Loucy (cell line): ENCODE measurements around the gene ZNF780B.

Experiments
- H2AFZ ChIP-seq: fragments of 200-600 bp; sonication (generic); 2 replicates; pipeline ENCODE4 v1.6.0; 2016; ENCODE audit warnings: antibody characterized with exemption, mild to moderate bottlenecking, low read length, moderate library complexity
- H3F3A ChIP-seq: fragments of 200-600 bp; 2 replicates; pipeline ENCODE4 v1.6.0; 2016; ENCODE audit warnings: antibody characterized with exemption, low read depth, mild to moderate bottlenecking
- H3K27me3 ChIP-seq: fragments of 200-600 bp; sonication (generic); 2 replicates; pipeline ENCODE4 v1.6.1; 2014; ENCODE audit warnings: low read length, mild to moderate bottlenecking; ENCODE audit not compliant: insufficient read depth, poor library complexity, severe bottlenecking
- H3K36me3 ChIP-seq: fragments of 200-600 bp; sonication (generic); 2 replicates; pipeline ENCODE4 v1.6.1; 2016; ENCODE audit warnings: low read length; ENCODE audit not compliant: insufficient read depth
- H3K4me1 ChIP-seq: fragments of 200-600 bp; sonication (generic); 2 replicates; pipeline ENCODE4 v1.5.1; 2014; ENCODE audit warnings: low read length, mild to moderate bottlenecking; ENCODE audit not compliant: insufficient read depth, poor library complexity, severe bottlenecking
- H3K4me2 ChIP-seq: fragments of 200-600 bp; sonication (generic); 2 replicates; pipeline ENCODE4 v1.6.0; 2014; ENCODE audit warnings: antibody characterized with exemption, low read length, low read depth, mild to moderate bottlenecking; ENCODE audit not compliant: poor library complexity, severe bottlenecking
- H3K4me3 ChIP-seq: fragments of 200-600 bp; sonication (generic); 2 replicates; pipeline ENCODE4 v1.5.1; 2014; ENCODE audit warnings: low read length, mild to moderate bottlenecking, mixed read lengths; ENCODE audit not compliant: poor library complexity, severe bottlenecking
- H3K79me2 ChIP-seq: fragments of 200-600 bp; sonication (generic); 2 replicates; pipeline ENCODE4 v1.6.1; 2014; ENCODE audit warnings: low read length; ENCODE audit not compliant: insufficient read depth
- H3K9ac ChIP-seq: fragments of 200-600 bp; sonication (generic); 2 replicates; pipeline ENCODE4 v1.6.0; 2014; ENCODE audit warnings: mild to moderate bottlenecking, low read depth, low read length, moderate library complexity; ENCODE audit not compliant: poor library complexity, severe bottlenecking
- H3K9me2 ChIP-seq: fragments of 200-600 bp; sonication (generic); replicated peaks from 2 replicates; pipeline ENCODE4 v1.6.1; 2016; ENCODE audit warnings: low read depth, low read length, mixed read lengths
- H3K9me3 ChIP-seq: fragments of 200-600 bp; sonication (generic); 2 replicates; pipeline ENCODE4 v1.6.1; 2014; ENCODE audit warnings: mild to moderate bottlenecking, antibody characterized with exemption, low read length, low read depth; ENCODE audit not compliant: insufficient read depth
- H4K20me1 ChIP-seq: fragments of 200-600 bp; sonication (generic); 2 replicates; pipeline ENCODE4 v1.6.0; 2014; ENCODE audit warnings: antibody characterized with exemption, low read length, mild to moderate bottlenecking; ENCODE audit not compliant: insufficient read depth, poor library complexity, severe bottlenecking
- CTCF ChIP-seq: fragments of 200-600 bp; sonication (generic); conservative IDR thresholded peaks from 2 replicates; pipeline ENCODE4 v1.5.1; 2014; ENCODE audit warnings: mild to moderate bottlenecking, antibody characterized with exemption, low read length
- EZH2phosphoT487 ChIP-seq: fragments of 200-600 bp; IDR thresholded peaks from 2 replicates; pipeline ENCODE4 v1.6.1; 2018; ENCODE audit warnings: antibody characterized with exemption, mild to moderate bottlenecking, moderate library complexity, borderline replicate concordance

The ZNF780B gene

GRCh38 chr19:40078377-40078776 is 22.3 kb upstream of the ZNF780B start:
- Histone ChIP-seq H3K4me1 (no peaks in the 10 kb centered on the region), H3K4me2 (no peak overlapping the region), H3F3A (no peaks in the 10 kb centered on the region), H3K9me2 (no peaks in the 10 kb centered on the region), H3K4me3 (no peak overlapping the region), H3K36me3 (peaks cover 94% of the 10 kb centered on the region), H3K79me2 (no peaks in the 10 kb centered on the region), H3K9ac (no peak overlapping the region), H4K20me1 (no peaks in the 10 kb centered on the region), H3K9me3 (peaks cover 21% of the 10 kb centered on the region), H2AFZ (no peak overlapping the region), H3K27me3 (no peaks in the 10 kb centered on the region)
- TF ChIP-seq CTCF = no peak
- TF ChIP-seq EZH2phosphoT487 = no peak

- Histone ChIP-seq H3K9me3 (peaks cover 15% of the 10 kb centered on the region; the same call in 1 of the 2 replicates), H3K9ac (no peak overlapping the region), H3K4me3 (no peak overlapping the region), H3K36me3 (peaks cover 16% of the 10 kb centered on the region; the same call in 1 of the 2 replicates), H2AFZ (no peak overlapping the region), H3K4me2 (no peak overlapping the region), H3F3A (no peaks in the 10 kb centered on the region), H3K9me2 (no peaks in the 10 kb centered on the region), H3K27me3 (no peaks in the 10 kb centered on the region), H3K79me2 (no peaks in the 10 kb centered on the region), H3K4me1 (no peaks in the 10 kb centered on the region), H4K20me1 (no peaks in the 10 kb centered on the region)
- no peak for TF ChIP-seq EZH2phosphoT487
- no peak for TF ChIP-seq CTCF
Observed at GRCh38 chr19:40070058-40070457, 14.0 kb upstream of the ZNF780B start.

- Histone ChIP-seq H4K20me1 (no peaks in the 10 kb centered on the region), H3K79me2 (peaks cover 14% of the 10 kb centered on the region; the same call in 1 of the 2 replicates), H3F3A (no peaks in the 10 kb centered on the region), H3K4me1 (peaks cover 14% of the 10 kb centered on the region), H3K9me2 (no peaks in the 10 kb centered on the region), H3K4me3 (no peak overlapping the region), H3K36me3 (no peaks in the 10 kb centered on the region), H3K4me2 (no peak overlapping the region), H3K27me3 (peaks cover 27% of the 10 kb centered on the region), H3K9ac (no peak overlapping the region), H3K9me3 (peaks cover 3% of the 10 kb centered on the region; the same call in 1 of the 2 replicates), H2AFZ (no peak overlapping the region)
- TF ChIP-seq EZH2phosphoT487 = no peak
- no peak for TF ChIP-seq CTCF
Observed at GRCh38 chr19:40059624-40060023, 3.6 kb upstream of the ZNF780B start.
